ENCODE results near the gene TEK.
"Not testable (repeated sequence)": the region's sequence is repeated elsewhere in the genome, so short reads cannot be mapped to it uniquely, and the experiment has no call there.

TEK gene

DNA sequence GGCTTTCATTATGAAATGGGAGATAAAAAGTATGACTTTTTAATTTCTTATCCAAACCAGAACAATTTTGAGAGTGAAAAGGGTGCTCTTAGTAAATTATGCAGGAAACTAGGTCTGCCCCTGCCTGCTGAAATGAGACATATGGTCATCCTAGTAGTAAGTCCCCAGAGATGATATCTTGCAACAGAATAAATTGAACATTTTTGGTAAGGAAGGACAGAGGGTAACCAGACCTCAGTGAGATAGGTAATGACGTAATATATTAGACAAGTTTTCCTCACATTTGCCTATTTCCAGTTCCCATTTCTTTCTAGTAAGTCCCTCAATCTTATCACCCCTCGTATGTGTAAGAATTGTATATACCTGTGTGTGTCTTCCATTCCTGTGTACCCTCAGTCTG lies 96.2 kb downstream of the TEK start:
- no peak overlapping the region for H3K4me3 ChIP-seq (ENCODE audit: low read depth, low read length)
- no peak for DNase-seq (ENCODE audit: low read depth)
- TF ChIP-seq, protein P1, sequence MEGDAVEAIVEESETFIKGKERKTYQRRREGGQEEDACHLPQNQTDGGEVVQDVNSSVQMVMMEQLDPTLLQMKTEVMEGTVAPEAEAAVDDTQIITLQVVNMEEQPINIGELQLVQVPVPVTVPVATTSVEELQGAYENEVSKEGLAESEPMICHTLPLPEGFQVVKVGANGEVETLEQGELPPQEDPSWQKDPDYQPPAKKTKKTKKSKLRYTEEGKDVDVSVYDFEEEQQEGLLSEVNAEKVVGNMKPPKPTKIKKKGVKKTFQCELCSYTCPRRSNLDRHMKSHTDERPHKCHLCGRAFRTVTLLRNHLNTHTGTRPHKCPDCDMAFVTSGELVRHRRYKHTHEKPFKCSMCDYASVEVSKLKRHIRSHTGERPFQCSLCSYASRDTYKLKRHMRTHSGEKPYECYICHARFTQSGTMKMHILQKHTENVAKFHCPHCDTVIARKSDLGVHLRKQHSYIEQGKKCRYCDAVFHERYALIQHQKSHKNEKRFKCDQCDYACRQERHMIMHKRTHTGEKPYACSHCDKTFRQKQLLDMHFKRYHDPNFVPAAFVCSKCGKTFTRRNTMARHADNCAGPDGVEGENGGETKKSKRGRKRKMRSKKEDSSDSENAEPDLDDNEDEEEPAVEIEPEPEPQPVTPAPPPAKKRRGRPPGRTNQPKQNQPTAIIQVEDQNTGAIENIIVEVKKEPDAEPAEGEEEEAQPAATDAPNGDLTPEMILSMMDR (conservative IDR thresholded peaks at IDR 0.05; ENCODE audit: low read depth, low read length): no peak

- DNase-seq (ENCODE audit: low read depth): no peak
- no peak overlapping the region for H3K4me3 ChIP-seq (ENCODE audit: low read depth, low read length)
- TF ChIP-seq, protein P1 (conservative IDR thresholded peaks at IDR 0.05; ENCODE audit: low read depth, low read length): no peak
Measured at GRCh38 chr9:27206041-27206440, 97.0 kb downstream of the TEK start.

DNA sequence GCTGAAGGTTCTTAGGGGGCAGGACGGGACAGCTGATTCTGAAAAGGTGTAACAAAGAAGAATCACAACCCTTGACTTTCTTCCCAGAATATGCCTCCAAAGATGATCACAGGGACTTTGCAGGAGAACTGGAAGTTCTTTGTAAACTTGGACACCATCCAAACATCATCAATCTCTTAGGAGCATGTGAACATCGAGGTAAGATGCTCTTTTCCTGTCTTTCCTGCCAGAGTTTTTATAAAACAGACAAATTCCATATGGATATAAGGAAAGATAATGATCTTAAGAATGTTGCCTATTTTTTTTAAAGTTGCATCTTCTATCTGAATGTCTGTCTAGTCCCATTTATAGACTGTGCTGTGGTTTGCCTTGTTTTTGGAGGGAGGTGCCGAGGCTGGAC lies 100.0 kb downstream of the TEK start:
- H3K4me3 ChIP-seq (ENCODE audit: low read depth, low read length): no peak overlapping the region
- TF ChIP-seq, protein P1 (conservative IDR thresholded peaks at IDR 0.05; ENCODE audit: low read depth, low read length): no peak
- no peak for DNase-seq (ENCODE audit: low read depth)

DNA sequence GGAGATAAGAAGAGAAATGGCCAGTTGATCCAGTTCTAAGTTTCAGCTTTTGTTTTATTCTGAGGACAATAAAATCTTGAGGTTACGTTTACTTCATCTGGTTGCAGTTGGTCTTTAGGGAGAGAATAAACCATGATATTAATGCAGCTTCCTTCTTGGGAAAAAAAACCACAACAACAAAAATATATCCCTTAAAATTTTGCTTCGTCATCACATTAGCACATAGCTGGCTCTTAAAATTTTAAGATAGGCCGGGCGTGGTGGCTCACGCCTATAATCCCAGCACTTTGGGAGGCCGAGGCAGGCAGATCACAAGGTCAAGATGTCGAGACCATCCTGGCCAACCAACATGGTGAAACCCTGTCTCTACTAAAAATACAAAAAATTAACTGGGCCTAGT lies 101.6 kb downstream of the TEK start:
- DNase-seq (ENCODE audit: low read depth): no peak
- TF ChIP-seq, protein P1 (conservative IDR thresholded peaks at IDR 0.05; ENCODE audit: low read depth, low read length): no peak
- no peak overlapping the region for H3K4me3 ChIP-seq (ENCODE audit: low read depth, low read length)

DNA sequence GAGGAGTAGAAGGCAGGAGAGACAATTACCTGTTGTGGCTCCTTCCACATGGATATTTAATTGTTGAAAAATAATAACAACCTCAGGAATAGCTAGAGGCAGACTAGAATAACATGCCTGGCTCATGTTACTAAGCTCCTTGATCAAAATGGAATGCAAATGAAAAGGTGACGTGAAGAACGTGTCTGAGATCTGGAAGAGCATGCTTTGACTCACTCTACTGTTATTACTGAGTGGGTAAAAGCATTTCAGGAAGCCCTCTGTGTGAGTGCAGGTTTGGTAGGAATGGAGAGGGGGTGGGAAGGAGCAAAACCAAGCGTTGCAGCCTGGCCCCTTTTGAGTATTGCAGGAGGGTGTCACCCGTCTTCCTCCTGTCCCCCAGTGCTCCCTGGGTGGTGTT lies 103.2 kb downstream of the TEK start:
- DNase-seq (ENCODE audit: low read depth): no peak
- TF ChIP-seq, protein P1 (conservative IDR thresholded peaks at IDR 0.05; ENCODE audit: low read depth, low read length): no peak
- no peak overlapping the region for H3K4me3 ChIP-seq (ENCODE audit: low read depth, low read length)

GRCh38 chr9:27212621-27213020 lies 103.6 kb downstream of the TEK start:
- TF ChIP-seq, protein P1 (conservative IDR thresholded peaks at IDR 0.05; ENCODE audit: low read depth, low read length): no peak
- no peak overlapping the region for H3K4me3 ChIP-seq (ENCODE audit: low read depth, low read length)
- no peak for DNase-seq (ENCODE audit: low read depth)

DNA sequence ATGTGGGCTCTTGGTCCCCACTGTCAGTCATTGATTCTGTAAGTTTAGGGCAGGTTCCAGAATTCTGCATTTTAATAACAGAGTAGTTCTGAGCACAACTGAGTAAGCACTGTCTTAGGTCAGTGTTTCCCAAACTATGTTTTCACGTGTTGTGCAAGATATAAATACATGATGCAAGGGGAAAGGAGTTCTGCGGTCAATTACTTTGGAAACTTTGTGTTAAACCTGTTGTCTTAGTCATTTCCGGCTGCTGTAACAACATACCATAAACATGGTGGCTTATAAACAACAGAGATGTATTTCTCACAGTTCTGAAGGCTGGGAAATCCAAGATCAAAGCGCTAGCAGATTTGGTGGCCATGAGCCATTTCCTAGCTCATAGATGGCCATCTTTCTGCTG lies 118.2 kb downstream of the TEK start:
- TF ChIP-seq, protein P1 (conservative IDR thresholded peaks at IDR 0.05; ENCODE audit: low read depth, low read length): no peak
- DNase-seq (ENCODE audit: low read depth): peak; percentile 91
- H3K4me3 ChIP-seq (ENCODE audit: low read depth, low read length): no peak overlapping the region

DNA sequence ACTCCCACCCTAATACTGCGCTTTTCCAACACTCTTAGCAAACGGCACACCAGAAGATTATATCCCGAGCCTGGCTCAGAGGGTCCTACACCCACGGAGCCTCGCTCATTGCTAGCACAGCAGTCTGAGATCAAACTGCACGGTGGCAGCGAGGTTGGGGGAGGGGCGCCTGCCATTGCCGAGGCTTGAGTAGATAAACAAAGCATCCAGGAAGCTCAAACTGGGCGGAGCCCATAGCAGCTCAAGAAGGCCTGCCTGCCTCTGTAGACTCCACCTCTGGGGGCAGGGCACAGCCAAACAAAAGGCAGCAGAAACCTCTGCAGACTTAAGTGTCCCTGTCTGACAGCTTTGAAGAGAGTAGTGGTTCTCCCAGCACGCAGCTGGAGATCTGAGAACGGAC lies 130.6 kb downstream of the TEK start:
- H3K4me3 ChIP-seq (ENCODE audit: low read depth, low read length); DNase-seq (ENCODE audit: low read depth): not testable (repeated sequence)

Data from choroid plexus epithelial cell (primary cell).